Gastroesophageal sphincter (tissue), 4 donors: ENCODE measurements around the gene C2CD5. TPM values are rescaled to one million over a fixed set of nuclear protein-coding genes. Genes with fewer than 3 reads are reported as not detected.
A peak's percentile ranks its signal among the peaks of the same experiment; 100 is the strongest.

ENCODE experiments used
- ATAC-seq: fragments of 150-250 bp; one replicate; pipeline ENCODE4 v1.9.1; 2016; ENCODE audit warnings: mild to moderate bottlenecking, moderate library complexity
- H3K27ac ChIP-seq, 4 donors: fragments of 200-600 bp; sonication (generic) in 3 of 4; 1 replicate in 3 of 4; 2 replicates in 1 of 4; pipeline ENCODE4 v1.5.1; 2016 to 2019
- H3K27me3 ChIP-seq: fragments of 200-600 bp; sonication (generic); one replicate; pipeline ENCODE4 v1.5.1; 2019
- H3K36me3 ChIP-seq, 2 donors: fragments of 200-600 bp; sonication (generic); one replicate each; pipeline ENCODE4 v1.5.1; 2019; ENCODE audit warnings: control low read depth in 1 of 2
- H3K4me1 ChIP-seq, 3 donors: fragments of 200-600 bp; sonication (generic); 1 replicate in 2 of 3; 2 replicates in 1 of 3; pipeline ENCODE4 v1.5.1; 2016 to 2019; ENCODE audit warnings: control low read depth in 2 of 3
- H3K4me3 ChIP-seq, 2 donors: fragments of 200-600 bp; sonication (generic); one replicate each; pipeline ENCODE4 v1.5.1; 2019; ENCODE audit warnings: mild to moderate bottlenecking in 1 of 2, moderate library complexity in 1 of 2
- H3K9me3 ChIP-seq, 3 donors: fragments of 200-600 bp; sonication (generic); one replicate each; pipeline ENCODE4 v1.5.1; 2017 to 2019; ENCODE audit warnings: control low read depth in 2 of 3
- CTCF ChIP-seq, 4 experiments: fragments of 200-600 bp in 2 of 4; fragments of 450-650 bp in 2 of 4; sonication (generic) in 1 of 4; IDR thresholded peaks; one replicate each; pipeline ENCODE4 v1.5.1; 2017 to 2019; ENCODE audit warnings: antibody characterized with exemption in 4 of 4, mild to moderate bottlenecking in 2 of 4, moderate library complexity in 2 of 4
- EP300 ChIP-seq: sonication (generic); formaldehyde crosslinking; IDR thresholded peaks from one replicate; pipeline ENCODE4 v1.6.1; 2017; ENCODE audit warnings: antibody characterized with exemption, mild to moderate bottlenecking
- POLR2A ChIP-seq, 2 donors: fragments of 450-650 bp; IDR thresholded peaks; one replicate each; pipeline ENCODE4 v1.6.1; 2017; ENCODE audit warnings: antibody characterized with exemption in 2 of 2, mild to moderate bottlenecking in 2 of 2, moderate library complexity in 1 of 2
- POLR2AphosphoS5 ChIP-seq: sonication (generic); formaldehyde crosslinking; IDR thresholded peaks from one replicate; pipeline ENCODE4 v1.6.1; 2017; ENCODE audit warnings: antibody characterized with exemption
- WGBS, 2 donors: methylation state at CpG; one replicate each; pipeline ENCODE4 v1.1.5; 2018; ENCODE audit warnings: low coverage in 1 of 2; 5-methylcytosine and 5-hydroxymethylcytosine counted together
- total RNA-seq, 4 donors: library from RNA; depleted of rRNA; stranded (reverse); fragments of >200 nt; gene quantifications; one replicate each; pipeline ENCODE4 v1.1.0, GENCODE V29; 2016

The C2CD5 gene
- total RNA-seq, 4 donors from 2014 or later, result 18.9 to 72.8 (median 31.7) TPM

DNA sequence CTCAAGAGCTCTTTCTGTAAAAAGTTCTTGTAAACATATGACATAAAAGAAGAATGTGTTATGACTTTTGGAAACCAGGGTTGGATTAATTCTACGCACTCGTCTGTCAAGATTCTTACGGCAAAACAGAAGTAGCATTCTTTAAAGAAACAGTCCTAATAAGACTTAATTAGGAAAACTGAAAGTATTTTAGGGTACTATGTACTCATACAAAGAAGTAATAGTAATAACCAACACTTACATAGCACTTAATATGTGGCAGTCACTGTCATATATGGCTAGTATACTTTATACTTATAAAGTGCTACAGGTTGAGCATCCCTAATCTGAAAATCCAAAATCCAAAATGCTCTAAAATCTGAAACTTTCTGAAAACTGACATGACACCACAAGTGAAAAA lies 136.9 kb downstream of the C2CD5 start:
- no peaks in the 10 kb centered on the region for H3K9me3 ChIP-seq
- H3K4me1 ChIP-seq, result peaks cover 0 to 38% (median 3%) of the 10 kb centered on the region in 3 donors
- no peak for ATAC-seq
- H3K27ac ChIP-seq, result peak overlapping the region; percentile 11 to 76 (median 66)
- TF ChIP-seq CTCF (IDR thresholded peaks at IDR 0.05) (no peak), EP300 (no peak), POLR2AphosphoS5 (no peak), POLR2A (IDR thresholded peaks at IDR 0.05) (no peak)
- 15 to 17% methylated on average over 3 of the region's 3 CpGs for WGBS, 2 donors
- H3K4me3 ChIP-seq, result no peak overlapping the region
- H3K27me3 ChIP-seq, result no peaks in the 10 kb centered on the region
- H3K36me3 ChIP-seq, result no peaks in the 10 kb centered on the region

- Histone ChIP-seq H3K9me3 (no peaks in the 10 kb centered on the region), H3K4me1 (peaks cover 0 to 37% (median 3%) of the 10 kb centered on the region in 3 donors), H3K4me3 (no peak overlapping the region), H3K27me3 (no peaks in the 10 kb centered on the region), H3K36me3 (no peaks in the 10 kb centered on the region), H3K27ac (peak overlapping the region in 3 of 4 donors; percentile 66 to 76 (median 66))
- 86 to 89% methylated on average over 1 of the region's 1 CpG for WGBS, 2 donors
- no peak for ATAC-seq
- TF ChIP-seq EP300, result no peak
- TF ChIP-seq CTCF (IDR thresholded peaks at IDR 0.05), result no peak
- no peak for TF ChIP-seq POLR2A (IDR thresholded peaks at IDR 0.05)
- TF ChIP-seq POLR2AphosphoS5, result no peak
Observed at GRCh38 chr12:22406627-22407026, 137.7 kb downstream of the C2CD5 start.

GRCh38 chr12:22399464-22400180 lies 144.7 kb downstream of the C2CD5 start:
- H3K9me3 ChIP-seq, result peaks cover 0 to 8% (median 0%) of the 10 kb centered on the region in 3 donors
- H3K4me3 ChIP-seq, result no peak overlapping the region
- no peaks in the 10 kb centered on the region for H3K4me1 ChIP-seq
- no peaks in the 10 kb centered on the region for H3K36me3 ChIP-seq
- no peaks in the 10 kb centered on the region for H3K27me3 ChIP-seq
- TF ChIP-seq POLR2A (IDR thresholded peaks at IDR 0.05) (no peak), POLR2AphosphoS5 (no peak), CTCF (IDR thresholded peaks at IDR 0.05) (no peak), EP300 (no peak)
- 81 to 83% methylated on average over 3 to 4 of the region's 4 CpGs for WGBS, 2 donors
- ATAC-seq, result no peak
- H3K27ac ChIP-seq, result no peak overlapping the region

Other genes starting within 250 kb of the C2CD5 start
- 10 to 100 TPM in 3 of 4 donors, 1 to 10 TPM in 1; 9.4 to 19.9 (median 14.3) TPM for gene ST8SIA1, start 209.8 kb downstream of the C2CD5 start, total RNA-seq
- 10 to 100 TPM; 15.3 to 33.3 (median 28.5) TPM for gene ETNK1, start 80.6 kb upstream of the C2CD5 start, total RNA-seq